H9 (cell line): ENCODE data around the gene CARMIL3. TPM values are rescaled to one million over a fixed set of nuclear protein-coding genes. Genes with fewer than 3 reads are reported as not detected.

Experiments used
- DNase-seq: peaks from one replicate; pipeline ENCODE4 v3.0.0-alpha.2; 2017
- H2AFZ ChIP-seq: one replicate; pipeline ENCODE4 v1.6.1; 2013; ENCODE audit warnings: mild to moderate bottlenecking, low read length, control low read depth, moderate library complexity
- H2AK5ac ChIP-seq: 2 replicates; pipeline ENCODE4 v1.6.1; 2013; ENCODE audit warnings: low read length, control low read depth, mixed read lengths; ENCODE audit not compliant: insufficient read length
- H2BK120ac ChIP-seq: one replicate; pipeline ENCODE4 v1.6.1; 2013; ENCODE audit warnings: low read depth, mild to moderate bottlenecking, low read length, control low read depth, inconsistent platforms; ENCODE audit not compliant: poor library complexity, severe bottlenecking
- H2BK12ac ChIP-seq: 2 replicates; pipeline ENCODE4 v1.6.1; 2013; ENCODE audit warnings: low read length, control low read depth, mixed read lengths, low read depth; ENCODE audit not compliant: insufficient read length
- H2BK15ac ChIP-seq: 2 replicates; pipeline ENCODE4 v1.6.1; 2013; ENCODE audit warnings: low read depth, low read length, control low read depth
- H2BK20ac ChIP-seq: one replicate; pipeline ENCODE4 v1.6.1; 2013; ENCODE audit warnings: low read depth, mild to moderate bottlenecking, low read length, control low read depth, inconsistent platforms; ENCODE audit not compliant: poor library complexity, severe bottlenecking
- H2BK5ac ChIP-seq: 2 replicates; pipeline ENCODE4 v1.6.1; 2013; ENCODE audit warnings: low read length, control low read depth, mixed read lengths; ENCODE audit not compliant: insufficient read length
- H3K14ac ChIP-seq: 2 replicates; pipeline ENCODE4 v1.6.1; 2013; ENCODE audit warnings: low read length, control low read depth; ENCODE audit not compliant: insufficient read depth
- H3K18ac ChIP-seq: 2 replicates; pipeline ENCODE4 v1.6.1; 2013; ENCODE audit warnings: low read depth, mild to moderate bottlenecking, mixed read lengths, low read length, control low read depth; ENCODE audit not compliant: insufficient read length
- H3K23ac ChIP-seq: 2 replicates; pipeline ENCODE4 v1.6.1; 2013; ENCODE audit warnings: low read length, control low read depth, mixed read lengths, low read depth; ENCODE audit not compliant: insufficient read length
- H3K23me2 ChIP-seq: 2 replicates; pipeline ENCODE4 v1.6.1; 2013; ENCODE audit warnings: low read depth, mild to moderate bottlenecking, mixed read lengths, low read length, control low read depth; ENCODE audit not compliant: insufficient read length, poor library complexity, severe bottlenecking
- H3K27ac ChIP-seq: 2 replicates; pipeline ENCODE4 v1.5.1; 2013; ENCODE audit warnings: low read length, control low read depth, mixed read lengths, low read depth; ENCODE audit not compliant: insufficient read length
- H3K27me3 ChIP-seq: 2 replicates; pipeline ENCODE4 v1.6.1; 2013; ENCODE audit warnings: low read length, control low read depth, inconsistent platforms; ENCODE audit not compliant: insufficient read depth
- H3K4ac ChIP-seq: 2 replicates; pipeline ENCODE4 v1.6.1; 2013; ENCODE audit warnings: low read depth, mild to moderate bottlenecking, control low read depth, inconsistent platforms, low read length, moderate library complexity
- H3K4me1 ChIP-seq: 2 replicates; pipeline ENCODE4 v1.6.1; 2013; ENCODE audit warnings: low read length, control low read depth, inconsistent platforms; ENCODE audit not compliant: insufficient read depth
- H3K4me2 ChIP-seq: 2 replicates; pipeline ENCODE4 v1.6.1; 2013; ENCODE audit warnings: low read length, control low read depth, mixed read lengths; ENCODE audit not compliant: insufficient read length, insufficient read depth
- H3K56ac ChIP-seq: 2 replicates; pipeline ENCODE4 v1.6.1; 2013; ENCODE audit warnings: low read depth, mild to moderate bottlenecking, mixed read lengths, low read length, control low read depth; ENCODE audit not compliant: insufficient read length
- H3K79me1 ChIP-seq: 2 replicates; pipeline ENCODE4 v1.6.1; 2013; ENCODE audit warnings: low read depth, mild to moderate bottlenecking, moderate library complexity, low read length, control low read depth, inconsistent platforms; ENCODE audit not compliant: insufficient read depth, poor library complexity, severe bottlenecking
- H3K79me2 ChIP-seq: 2 replicates; pipeline ENCODE4 v1.6.1; 2013; ENCODE audit warnings: low read length, control low read depth, inconsistent platforms; ENCODE audit not compliant: insufficient read depth
- H3K9ac ChIP-seq: 2 replicates; pipeline ENCODE4 v1.6.1; 2013; ENCODE audit warnings: low read length, control low read depth, mixed read lengths; ENCODE audit not compliant: insufficient read length; ENCODE audit errors: extremely low read depth
- H3K9me3 ChIP-seq: one replicate; pipeline ENCODE4 v1.6.1; 2013; ENCODE audit warnings: low read depth, low read length, inconsistent platforms; ENCODE audit not compliant: control insufficient read depth
- H3T11ph ChIP-seq: one replicate; pipeline ENCODE4 v1.6.1; 2013; ENCODE audit warnings: mild to moderate bottlenecking, low read length, control low read depth, inconsistent platforms
- H4K20me1 ChIP-seq: one replicate; pipeline ENCODE4 v1.6.1; 2013; ENCODE audit not compliant: control insufficient read depth, insufficient read length, insufficient read depth
- H4K5ac ChIP-seq: 2 replicates; pipeline ENCODE4 v1.6.1; 2013; ENCODE audit warnings: low read depth, mild to moderate bottlenecking, mixed read lengths, low read length, control low read depth; ENCODE audit not compliant: insufficient read length
- H4K8ac ChIP-seq: replicated peaks from 2 replicates; pipeline ENCODE4 v1.6.1; 2013; ENCODE audit warnings: low read length, control low read depth, mixed read lengths, low read depth; ENCODE audit not compliant: insufficient read length
- H4K91ac ChIP-seq: 2 replicates; pipeline ENCODE4 v1.6.1; 2013; ENCODE audit warnings: low read depth, mild to moderate bottlenecking, moderate library complexity, mixed read lengths, low read length, control low read depth; ENCODE audit not compliant: insufficient read length
- H3K27ac Mint-ChIP-seq, 3 experiments: 2 replicates in 2 of 3; 3 replicates in 1 of 3; pipeline ENCODE4 v1.8.0; 2020 to 2021; ENCODE audit warnings: mixed read lengths in 3 of 3, mild to moderate bottlenecking in 1 of 3, moderate library complexity in 1 of 3
- H3K27me3 Mint-ChIP-seq: 2 replicates; pipeline ENCODE4 v1.8.0; 2021; ENCODE audit warnings: low read depth, mild to moderate bottlenecking, moderate library complexity, mixed read lengths
- H3K36me3 Mint-ChIP-seq, 3 experiments: 2 replicates in 2 of 3; 3 replicates in 1 of 3; pipeline ENCODE4 v1.8.0; 2020 to 2021; ENCODE audit warnings: low read depth in 3 of 3, mixed read lengths in 3 of 3; ENCODE audit not compliant: insufficient read depth in 1 of 3
- H3K4me1 Mint-ChIP-seq, 2 experiments: 2 replicates each; pipeline ENCODE4 v1.8.0; 2020; ENCODE audit warnings: mixed read lengths in 2 of 2
- H3K4me3 Mint-ChIP-seq, 2 experiments: 2 replicates in 1 of 2; 3 replicates in 1 of 2; pipeline ENCODE4 v1.8.0; 2020 to 2021; ENCODE audit warnings: mild to moderate bottlenecking in 2 of 2, mixed read lengths in 2 of 2, moderate library complexity in 1 of 2
- H3K9me3 Mint-ChIP-seq, 2 experiments: 2 replicates in 1 of 2; 3 replicates in 1 of 2; pipeline ENCODE4 v1.8.0; 2020; ENCODE audit warnings: mild to moderate bottlenecking in 2 of 2, mixed read lengths in 2 of 2, moderate library complexity in 1 of 2
- CTCF ChIP-seq: fragments of 200-600 bp; sonication (generic); conservative IDR thresholded peaks from 3 replicates; pipeline ENCODE4 v1.8.0; 2021; ENCODE audit warnings: antibody characterized with exemption, mild to moderate bottlenecking
- WGBS: extraction: QIAGEN DNeasy Blood & Tissue Kit; methylation state at CpG from one replicate; pipeline ENCODE4 v1.1.7; 2013; ENCODE audit warnings: missing lambda C conversion rate, low lambda C conversion rate, mixed read lengths; ENCODE audit not compliant: insufficient read length; ENCODE audit errors: extremely low coverage; 5-methylcytosine and 5-hydroxymethylcytosine counted together
- total RNA-seq: library from RNA; stranded (reverse); gene quantifications from 2 replicates; pipeline ENCODE4 v1.2.1, GENCODE V29; 2021

The CARMIL3 gene
- total RNA-seq, 1 experiment from 2014 or later = 5.8 TPM

- WGBS = no CpG with 5 or more reads among the region's 15 CpGs
- no peak overlapping the region for H3K4ac ChIP-seq
- no peaks in the 10 kb centered on the region for H4K20me1 ChIP-seq
- no peak overlapping the region for H2BK15ac ChIP-seq
- no peak overlapping the region for H3K14ac ChIP-seq
- H3K4me2 ChIP-seq = no peak overlapping the region
- Mint-ChIP-seq H3K36me3 (peaks cover 0 to 4% (median 2%) of the 10 kb centered on the region in 3 experiments; a peak in 3 of 7 replicates), H3K27ac (peak overlapping the region in 1 of 3 experiments; percentile 30; a peak in 1 of 7 replicates), H3K27me3 (no peaks in the 10 kb centered on the region; the same call in 1 of the 2 replicates), H3K4me1 (0 out of 4 replicates have a peak, but pooled peaks cover 0 to 3% of the 10 kb centered on the region in 2 experiments), H3K4me3 (no peak overlapping the region), H3K9me3 (no peaks in the 10 kb centered on the region)
- H2BK5ac ChIP-seq = no peak overlapping the region
- H4K91ac ChIP-seq = no peak overlapping the region
- TF ChIP-seq CTCF = no peak
- H2BK20ac ChIP-seq = no peak overlapping the region
- no peaks in the 10 kb centered on the region for H3K79me2 ChIP-seq
- no peak overlapping the region for H2AK5ac ChIP-seq
- no peaks in the 10 kb centered on the region for H3K23me2 ChIP-seq
- H3K18ac ChIP-seq = no peak overlapping the region
- no peak overlapping the region for H4K8ac ChIP-seq
- no peak for DNase-seq
- H3K27ac ChIP-seq = no peak overlapping the region
- H3K27me3 ChIP-seq = no peaks in the 10 kb centered on the region
- no peak overlapping the region for H3T11ph ChIP-seq
- no peak overlapping the region for H3K9ac ChIP-seq
- H3K23ac ChIP-seq = no peak overlapping the region
- no peak overlapping the region for H2BK12ac ChIP-seq
- H3K79me1 ChIP-seq = no peaks in the 10 kb centered on the region
- no peak overlapping the region for H4K5ac ChIP-seq
- no peak overlapping the region for H2AFZ ChIP-seq
- no peak overlapping the region for H3K56ac ChIP-seq
- no peak overlapping the region for H2BK120ac ChIP-seq
- no peaks in the 10 kb centered on the region for H3K4me1 ChIP-seq
- no peaks in the 10 kb centered on the region for H3K9me3 ChIP-seq
These were observed 13.0 kb downstream of the CARMIL3 start for GRCh38 chr14:24064856-24065255.
